Tibial nerve (tissue), 4 donors: ENCODE results near the gene RHBDL1. TPM values are rescaled to one million over a fixed set of nuclear protein-coding genes. Genes with fewer than 3 reads are reported as not detected.
A peak's percentile ranks its signal among the peaks of the same experiment; 100 is the strongest.

Source experiments
- DNase-seq, 2 donors: peaks; one replicate each; pipeline ENCODE4 v3.0.0-alpha.2; 2019; ENCODE audit warnings: low spot score in 2 of 2
- H3K27ac ChIP-seq, 4 donors: fragments of 200-600 bp; sonication (generic) in 3 of 4; one replicate each; pipeline ENCODE4 v1.5.1; 2017 to 2019; ENCODE audit warnings: mild to moderate bottlenecking in 1 of 4
- H3K27me3 ChIP-seq, 2 donors: fragments of 200-600 bp; sonication (generic) in 1 of 2; one replicate each; pipeline versions ENCODE4 v1.5.1 to v1.6.0; 2017 to 2019
- H3K36me3 ChIP-seq, 3 donors: fragments of 200-600 bp; sonication (generic); one replicate each; pipeline ENCODE4 v1.5.1; 2018 to 2019
- H3K4me1 ChIP-seq, 4 donors: fragments of 200-600 bp; sonication (generic) in 3 of 4; one replicate each; pipeline ENCODE4 v1.5.1; 2017 to 2019
- H3K4me3 ChIP-seq, 4 donors: fragments of 200-600 bp; sonication (generic) in 3 of 4; one replicate each; pipeline ENCODE4 v1.5.1; 2017 to 2019; ENCODE audit warnings: mild to moderate bottlenecking in 1 of 4, moderate library complexity in 1 of 4
- H3K9me3 ChIP-seq, 4 donors: fragments of 200-600 bp; sonication (generic) in 3 of 4; one replicate each; pipeline ENCODE4 v1.5.1; 2017 to 2019
- CTCF ChIP-seq, 5 experiments: fragments of 200-600 bp in 3 of 5; fragments of 450-650 bp in 2 of 5; sonication (generic) in 3 of 5; IDR thresholded peaks; one replicate each; pipeline ENCODE4 v1.5.1; 2016 to 2019; ENCODE audit warnings: antibody characterized with exemption in 5 of 5, mild to moderate bottlenecking in 3 of 5, moderate library complexity in 2 of 5
- EP300 ChIP-seq, 2 donors: sonication (generic); formaldehyde crosslinking; IDR thresholded peaks; one replicate each; pipeline ENCODE4 v1.6.1; 2017; ENCODE audit warnings: antibody characterized with exemption in 2 of 2, mild to moderate bottlenecking in 1 of 2
- POLR2A ChIP-seq, 2 donors: fragments of 450-650 bp; IDR thresholded peaks; one replicate each; pipeline ENCODE4 v1.6.1; 2017; ENCODE audit warnings: antibody characterized with exemption in 2 of 2, mild to moderate bottlenecking in 2 of 2, moderate library complexity in 2 of 2
- WGBS, 2 donors: methylation state at CpG; one replicate each; pipeline ENCODE4 v1.1.5; 2018; 5-methylcytosine and 5-hydroxymethylcytosine counted together
- total RNA-seq, 4 donors: library from RNA; depleted of rRNA; stranded (reverse); fragments of >200 nt; gene quantifications; one replicate each; pipeline ENCODE4 v1.1.0, GENCODE V29; 2016

The RHBDL1 gene
- total RNA-seq, 4 donors from 2014 or later = 0.90 to 3.5 (median 1.9) TPM

GRCh38 chr16:694187-694862, 18.9 kb downstream of the RHBDL1 start:
- 2 to 3% methylated on average over 16 to 28 of the region's 64 CpGs for WGBS, 2 donors
- peak overlapping the region in 1 of 4 donors; percentile 27 for H3K4me3 ChIP-seq

GRCh38 chr16:694863-695354, 19.4 kb downstream of the RHBDL1 start:
- peaks cover 0 to 70% of the 10 kb centered on the region in 2 donors for H3K27me3 ChIP-seq

More at GRCh38 chr16:694187-694862, 18.9 kb downstream of the RHBDL1 start:
- no peak for DNase-seq
- no peak for TF ChIP-seq POLR2A (IDR thresholded peaks at IDR 0.05)
- no peak for TF ChIP-seq CTCF (IDR thresholded peaks at IDR 0.05)
- TF ChIP-seq EP300 (IDR thresholded peaks at IDR 0.05) = no peak
- H3K27ac ChIP-seq = no peak overlapping the region
- H3K36me3 ChIP-seq = peaks cover 0 to 8% (median 0%) of the 10 kb centered on the region in 3 donors
- peaks cover 0 to 36% (median 20%) of the 10 kb centered on the region in 4 donors for H3K4me1 ChIP-seq
- H3K27me3 ChIP-seq = peaks cover 0 to 64% of the 10 kb centered on the region in 2 donors
- H3K9me3 ChIP-seq = no peaks in the 10 kb centered on the region

GRCh38 chr16:695355-696089, 20.1 kb downstream of the RHBDL1 start:
- DNase-seq = no peak
- H3K4me3 ChIP-seq = peak overlapping the region in 2 of 4 donors; percentile 10 to 33
- 6 to 14% methylated on average over 21 to 34 of the region's 71 CpGs for WGBS, 2 donors

More at GRCh38 chr16:694863-695354, 19.4 kb downstream of the RHBDL1 start:
- no peaks in the 10 kb centered on the region for H3K9me3 ChIP-seq
- no peak overlapping the region for H3K27ac ChIP-seq
- DNase-seq = no peak
- H3K4me1 ChIP-seq = peaks cover 0 to 31% (median 15%) of the 10 kb centered on the region in 4 donors
- peak overlapping the region in 1 of 4 donors; percentile 27 for H3K4me3 ChIP-seq
- 0 to 3% methylated on average over 1 to 12 of the region's 37 CpGs for WGBS, 2 donors
- H3K36me3 ChIP-seq = peaks cover 0 to 8% (median 0%) of the 10 kb centered on the region in 3 donors
- no peak for TF ChIP-seq EP300 (IDR thresholded peaks at IDR 0.05)
- no peak for TF ChIP-seq POLR2A (IDR thresholded peaks at IDR 0.05)
- TF ChIP-seq CTCF (IDR thresholded peaks at IDR 0.05) = no peak

GRCh38 chr16:698911-699671, 23.6 kb downstream of the RHBDL1 start:
- H3K4me1 ChIP-seq = peaks cover 0 to 31% (median 11%) of the 10 kb centered on the region in 4 donors
- no peak overlapping the region for H3K4me3 ChIP-seq
- DNase-seq = no peak
- WGBS, 2 donors = 65 to 74% methylated on average over 16 to 19 of the region's 19 CpGs
- no peak overlapping the region for H3K27ac ChIP-seq
- H3K9me3 ChIP-seq = no peaks in the 10 kb centered on the region
- TF ChIP-seq CTCF (IDR thresholded peaks at IDR 0.05) (no peak), POLR2A (IDR thresholded peaks at IDR 0.05) (no peak), EP300 (IDR thresholded peaks at IDR 0.05) (no peak)
- H3K36me3 ChIP-seq = peaks cover 0 to 8% (median 0%) of the 10 kb centered on the region in 3 donors
- peaks cover 0 to 90% of the 10 kb centered on the region in 2 donors for H3K27me3 ChIP-seq

More at GRCh38 chr16:695355-696089, 20.1 kb downstream of the RHBDL1 start:
- Histone ChIP-seq H3K36me3 (peaks cover 0 to 8% (median 0%) of the 10 kb centered on the region in 3 donors), H3K4me1 (peaks cover 0 to 30% (median 14%) of the 10 kb centered on the region in 4 donors), H3K27ac (no peak overlapping the region), H3K9me3 (no peaks in the 10 kb centered on the region), H3K27me3 (peaks cover 0 to 76% of the 10 kb centered on the region in 2 donors)
- no peak for TF ChIP-seq CTCF (IDR thresholded peaks at IDR 0.05)
- no peak for TF ChIP-seq POLR2A (IDR thresholded peaks at IDR 0.05)
- TF ChIP-seq EP300 (IDR thresholded peaks at IDR 0.05) = no peak
